ENCODE data around the gene PAK5.
A peak's percentile ranks its signal among the peaks of the same experiment; 100 is the strongest.

Gene PAK5

DNA sequence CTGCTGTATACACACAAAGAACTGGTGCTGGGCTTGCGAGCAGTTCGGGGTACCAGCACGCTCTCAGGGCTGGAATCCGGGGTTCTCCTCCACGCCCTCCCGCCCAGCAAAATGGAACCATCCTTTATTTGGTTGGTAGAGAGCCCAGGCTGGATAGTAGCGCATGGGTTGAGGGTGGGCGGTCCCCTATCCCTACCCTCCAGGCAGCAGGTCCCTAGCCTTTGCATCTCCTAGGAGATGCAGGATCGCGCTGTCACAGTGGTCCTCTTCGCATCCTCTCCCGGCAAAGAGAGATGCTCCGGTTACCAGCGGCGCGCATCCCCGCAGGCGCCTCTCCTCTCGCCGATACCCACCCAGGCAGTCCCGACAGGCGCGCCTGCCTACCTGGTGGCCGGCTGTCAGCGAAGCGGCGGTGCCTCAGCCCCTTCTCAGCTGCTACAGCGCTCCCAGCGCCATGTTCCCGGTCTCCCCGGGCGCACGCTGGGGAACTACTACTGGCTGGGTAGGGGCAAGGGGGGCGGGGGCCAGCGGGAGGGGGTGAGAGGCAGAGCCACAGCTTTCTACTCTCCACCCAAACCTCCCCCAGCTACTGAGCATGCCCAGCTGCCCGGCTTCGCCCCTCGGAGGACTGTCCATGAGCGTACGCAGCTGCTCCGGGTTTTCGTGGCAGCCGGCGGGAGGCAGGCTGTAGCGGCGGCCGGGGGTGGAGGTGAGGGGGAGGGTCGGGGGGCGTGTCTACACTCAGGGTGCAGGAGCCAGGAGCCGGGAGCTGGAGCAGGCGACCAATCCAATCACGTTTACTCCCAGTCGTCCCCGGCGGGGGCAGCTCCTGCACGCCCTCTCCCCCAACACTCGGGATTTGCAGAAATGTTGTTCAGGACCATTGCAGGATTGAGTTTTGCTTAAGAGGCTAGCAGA is at the start of gene PAK5:
Gene PAK5, minus strand, starts transcription at position 699 of the 918 bp plus-strand sequence. CDS start 194,748 bp downstream, outside the sequence.
- peak within 1 kb of the TSS; percentile 65 for H3K4me3 ChIP-seq (ENCODE audit: low read length)
- DNase-seq (ENCODE audit: low read depth), result peak; percentile 46
- TF ChIP-seq CTCF (conservative IDR thresholded peaks at IDR 0.05; ENCODE audit: low read depth, low read length), result no peak

DNA sequence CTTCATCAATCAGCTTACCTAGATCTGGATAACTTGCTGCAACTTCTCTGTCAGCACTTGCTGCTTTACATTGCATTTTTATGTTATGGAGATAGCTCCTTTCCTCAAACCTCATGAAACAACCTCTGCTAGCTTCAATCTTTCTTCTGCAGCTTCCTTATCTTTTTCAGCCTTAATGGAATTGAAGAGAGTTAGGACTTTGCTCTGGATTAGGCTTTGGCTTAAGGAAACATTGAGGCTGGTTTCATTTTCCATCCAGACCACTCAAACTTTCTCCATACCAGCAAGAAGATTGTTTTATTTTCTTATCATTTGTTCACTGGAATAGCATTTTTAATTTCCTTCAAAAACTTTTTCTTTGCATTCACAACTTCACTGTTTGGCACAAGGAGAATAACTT is 48.8 kb upstream of the PAK5 start:
- no peak for TF ChIP-seq CTCF (conservative IDR thresholded peaks at IDR 0.05; ENCODE audit: low read depth, low read length)
- DNase-seq (ENCODE audit: low read depth), result no peak
- H3K4me3 ChIP-seq (ENCODE audit: low read length), result no peak overlapping the region

DNA sequence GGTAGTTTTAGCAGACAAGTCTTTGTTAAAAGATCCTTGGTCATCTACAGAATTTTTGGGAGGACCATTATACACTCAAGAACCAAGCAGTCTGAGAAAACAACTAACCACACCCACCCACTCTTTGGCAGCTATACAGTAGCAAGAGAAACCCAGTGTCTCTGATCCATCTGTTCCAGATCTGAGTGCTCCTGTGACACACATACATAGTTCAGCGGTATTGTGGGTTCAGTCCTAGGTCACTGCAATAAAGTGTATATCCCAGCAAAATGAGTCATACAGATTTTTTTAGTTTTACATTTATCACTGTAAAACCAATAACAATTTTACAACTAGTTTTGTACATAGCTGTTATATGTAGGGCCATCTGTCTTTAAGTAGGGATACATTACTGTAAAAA is 47.4 kb upstream of the PAK5 start:
- TF ChIP-seq CTCF (conservative IDR thresholded peaks at IDR 0.05; ENCODE audit: low read depth, low read length), result no peak
- peak; percentile 2 for DNase-seq (ENCODE audit: low read depth)
- no peak overlapping the region for H3K4me3 ChIP-seq (ENCODE audit: low read length)

GRCh38 chr20:9884666-9885065 is 45.8 kb upstream of the PAK5 start:
- TF ChIP-seq CTCF (conservative IDR thresholded peaks at IDR 0.05; ENCODE audit: low read depth, low read length), result peak; percentile 4
- H3K4me3 ChIP-seq (ENCODE audit: low read length), result no peak overlapping the region
- DNase-seq (ENCODE audit: low read depth), result no peak

GRCh38 chr20:9884061-9884460 is 45.2 kb upstream of the PAK5 start:
- peak; percentile 43 for TF ChIP-seq CTCF (conservative IDR thresholded peaks at IDR 0.05; ENCODE audit: low read depth, low read length)
- DNase-seq (ENCODE audit: low read depth), result no peak
- H3K4me3 ChIP-seq (ENCODE audit: low read length), result no peak overlapping the region

- DNase-seq (ENCODE audit: low read depth), result no peak
- H3K4me3 ChIP-seq (ENCODE audit: low read length), result no peak overlapping the region
- TF ChIP-seq CTCF (conservative IDR thresholded peaks at IDR 0.05; ENCODE audit: low read depth, low read length), result no peak
Measured at GRCh38 chr20:9877932-9878495, 39.1 kb upstream of the PAK5 start.
